HCT116 (cell line): ENCODE results near the gene SETD6.

Experiments
- ATF3 ChIP-seq: IDR thresholded peaks from 2 replicates; pipeline ENCODE4 v1.6.1; 2012
- CBX3 ChIP-seq: IDR thresholded peaks from 2 replicates; pipeline ENCODE4 v1.6.1; 2012; ENCODE audit warnings: low read depth
- CTCF ChIP-seq, 3 experiments: fragments of 200-600 bp in 1 of 3; sonication (generic) in 1 of 3; IDR thresholded peaks in 2 of 3; conservative IDR thresholded peaks in 1 of 3; 2 replicates each; pipeline ENCODE4 v1.5.1; 2012 to 2017; ENCODE audit warnings: low read depth in 2 of 3, low read length in 2 of 3, antibody characterized with exemption in 1 of 3, borderline replicate concordance in 1 of 3, control low read depth in 1 of 3, mild to moderate bottlenecking in 1 of 3, mixed read lengths in 1 of 3, mixed run types in 1 of 3, moderate library complexity in 1 of 3; ENCODE audit not compliant: insufficient read depth in 1 of 3
- EZH2 ChIP-seq: fragments of 200-600 bp; sonication (generic); IDR thresholded peaks from 2 replicates; pipeline ENCODE4 v1.6.1; 2017; ENCODE audit warnings: antibody characterized with exemption, mixed run types
- JUND ChIP-seq: IDR thresholded peaks from 2 replicates; pipeline ENCODE4 v1.6.1; 2012
- MAX ChIP-seq: IDR thresholded peaks from 2 replicates; pipeline ENCODE4 v1.6.1; 2012
- POLR2A ChIP-seq: IDR thresholded peaks from 2 replicates; pipeline ENCODE4 v1.7.0; 2011; ENCODE audit warnings: borderline replicate concordance; ENCODE audit not compliant: insufficient read depth, insufficient read length; ENCODE audit errors: extremely low read depth
- POLR2AphosphoS5 ChIP-seq: IDR thresholded peaks from 2 replicates; pipeline ENCODE4 v1.6.1; 2011; ENCODE audit warnings: mild to moderate bottlenecking, low read depth, low read length, moderate library complexity
- RAD21 ChIP-seq: IDR thresholded peaks from 2 replicates; pipeline ENCODE4 v1.6.1; 2012; ENCODE audit warnings: low read depth, mild to moderate bottlenecking
- SRF ChIP-seq: IDR thresholded peaks from 2 replicates; pipeline ENCODE4 v1.6.1; 2012; ENCODE audit warnings: low read depth
- TCF7L2 ChIP-seq: IDR thresholded peaks from 2 replicates; pipeline ENCODE4 v1.7.0; 2011; ENCODE audit warnings: borderline replicate concordance, inconsistent platforms; ENCODE audit not compliant: insufficient read depth, insufficient read length; ENCODE audit errors: extremely low read depth
- ZBTB33 ChIP-seq: IDR thresholded peaks from 2 replicates; pipeline ENCODE4 v1.6.1; 2011; ENCODE audit warnings: mild to moderate bottlenecking, low read length, moderate library complexity; ENCODE audit not compliant: insufficient replicate concordance; ENCODE audit errors: extremely low read depth

GRCh38 chr16:58518980-58519368 lies 3.7 kb downstream of the SETD6 start:
- TF ChIP-seq CTCF (IDR thresholded peaks at IDR 0.05 in 2 of 3, conservative IDR thresholded peaks at IDR 0.05 in 1 of 3; ENCODE audit: borderline replicate concordance in 1 of 3, insufficient read depth in 1 of 3, low read depth in 2 of 3, low read length in 2 of 3) (no peak), POLR2A (no peak), EZH2 (no peak), RAD21 (no peak), POLR2AphosphoS5 (no peak), MAX (no peak), JUND (no peak), CBX3 (no peak), ATF3 (no peak), ZBTB33 (no peak), SRF (no peak), TCF7L2 (no peak)
